ENCODE measurements around the gene MPP3.

Gene MPP3

GRCh38 chr17:43779145-43780125 is 53.5 kb downstream of the MPP3 start:
- FAIRE-seq (no peak), DNase-seq (ENCODE audit: extremely low spot score, insufficient read length, low read depth) (no peak)

DNA sequence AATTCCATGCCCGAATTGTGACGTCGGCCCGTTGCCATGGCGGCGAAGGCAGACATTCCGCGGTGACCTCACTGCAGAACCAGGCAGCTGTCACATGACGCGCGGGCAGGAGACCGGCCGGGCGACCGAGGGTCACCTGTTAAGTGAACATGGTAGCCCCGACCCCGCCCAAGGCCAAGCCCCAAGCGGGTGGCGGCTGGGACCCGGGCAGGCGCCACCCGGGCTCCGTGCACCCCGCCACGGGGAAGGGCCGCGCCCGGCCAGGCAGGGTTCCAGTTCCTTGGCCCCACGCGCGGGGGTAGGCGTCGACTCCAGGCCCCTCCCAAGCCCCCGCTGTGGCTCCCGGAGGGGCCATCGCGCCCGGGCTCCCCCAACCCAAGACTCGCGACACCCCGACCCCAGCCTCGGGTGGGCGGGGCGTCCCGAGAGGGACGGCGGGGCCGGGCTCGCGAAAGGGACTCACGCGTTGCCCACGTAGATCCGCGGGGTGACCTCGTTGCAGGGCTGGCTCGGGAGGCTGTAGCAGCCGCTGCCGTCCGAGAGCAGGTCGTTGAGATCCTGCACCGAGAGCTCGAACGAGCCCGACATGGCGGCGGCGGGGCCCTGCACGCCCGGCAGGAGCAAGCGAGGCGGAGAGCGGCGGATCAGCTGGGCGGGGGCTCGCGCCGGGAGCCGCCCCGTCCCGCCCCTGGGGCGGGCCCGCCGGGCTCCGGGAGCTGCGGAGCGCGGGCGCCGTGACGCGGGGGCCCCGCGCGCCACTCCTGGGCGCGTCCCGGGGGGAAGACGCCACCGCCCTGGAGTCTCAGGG is 54.4 kb downstream of the MPP3 start, which contains the start of gene DUSP3:
Gene DUSP3 (minus strand): TSS at position 641 of the 808 bp plus-strand sequence. CDS start 53 bp downstream, at position 588.
- FAIRE-seq, result peak; percentile 67
- peak; percentile 77 for DNase-seq (ENCODE audit: extremely low spot score, insufficient read length, low read depth)

GRCh38 chr17:43774304-43775250 is 58.4 kb downstream of the MPP3 start:
- FAIRE-seq, result no peak

DNA sequence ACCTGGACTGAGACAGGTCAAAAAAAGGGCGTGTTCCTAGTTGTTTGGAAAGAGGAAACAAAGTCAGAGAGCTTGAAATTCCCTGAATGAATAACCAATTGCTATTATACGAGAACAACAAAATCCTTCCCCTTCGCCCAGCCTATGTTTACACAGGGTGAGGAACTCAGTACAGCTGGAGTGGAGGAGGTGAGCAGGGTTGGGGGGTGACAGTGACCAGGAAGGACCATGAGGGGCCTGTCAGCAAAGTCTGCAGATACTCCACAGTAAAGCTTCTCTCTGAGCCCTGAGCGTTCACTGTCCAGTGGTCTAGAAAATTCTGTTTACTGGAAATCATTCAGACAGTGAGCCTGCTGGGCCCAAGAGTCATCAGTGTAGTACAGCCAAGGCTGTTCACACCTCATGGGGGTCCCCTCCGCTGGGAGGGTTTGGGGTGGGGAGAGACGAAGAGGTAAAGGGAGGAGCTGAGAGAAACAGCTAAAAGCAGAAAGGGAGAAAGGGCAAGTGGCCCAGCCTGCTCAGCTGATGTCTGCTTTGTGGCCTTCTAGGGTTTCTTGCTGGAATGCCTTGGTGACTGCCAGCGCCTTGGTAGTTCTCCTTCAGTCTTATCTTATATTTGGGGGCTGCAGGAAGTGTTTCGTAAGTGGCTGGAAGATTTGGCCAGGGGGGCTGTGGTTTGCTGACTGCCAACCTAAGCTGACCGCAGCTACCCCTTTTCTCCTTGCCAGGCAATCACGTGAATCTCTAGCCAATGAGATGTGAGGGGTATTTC is 59.9 kb downstream of the MPP3 start:
- DNase-seq (ENCODE audit: extremely low spot score, insufficient read length, low read depth) (no peak), FAIRE-seq (peak; percentile 29)

More at GRCh38 chr17:43774304-43775250, 58.4 kb downstream of the MPP3 start:
- no peak for DNase-seq (ENCODE audit: extremely low spot score, insufficient read length, low read depth)

GRCh38 chr17:43771463-43771862 is 61.5 kb downstream of the MPP3 start:
- no peak for FAIRE-seq
- no peak for DNase-seq (ENCODE audit: extremely low spot score, insufficient read length, low read depth)

- FAIRE-seq (no peak), DNase-seq (ENCODE audit: extremely low spot score, insufficient read length, low read depth) (no peak)
Observed at GRCh38 chr17:43770957-43771356, 62.0 kb downstream of the MPP3 start.

GRCh38 chr17:43769859-43770258 is 63.1 kb downstream of the MPP3 start:
- no peak for DNase-seq (ENCODE audit: extremely low spot score, insufficient read length, low read depth)
- FAIRE-seq, result no peak

DNA sequence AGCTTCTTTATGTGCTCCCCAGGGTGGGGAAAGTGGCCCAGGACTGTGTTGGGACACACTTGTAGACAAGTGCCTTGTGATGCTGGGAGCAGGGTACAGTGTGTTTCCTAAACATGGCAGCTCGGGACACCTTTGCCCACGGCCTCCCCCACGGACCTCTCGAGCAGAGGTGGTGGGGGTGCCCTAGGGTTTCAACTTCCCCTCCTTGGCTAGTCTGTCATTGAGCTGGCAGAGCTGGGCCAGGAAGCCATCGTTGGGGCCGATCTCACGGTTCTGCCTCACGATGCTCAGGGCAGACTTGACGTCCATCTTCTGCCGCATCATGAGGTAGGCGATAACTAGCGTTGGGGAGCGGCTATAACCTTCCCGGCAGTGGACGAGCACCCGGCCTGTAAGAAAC is 63.5 kb downstream of the MPP3 start:
- FAIRE-seq, result no peak
- DNase-seq (ENCODE audit: extremely low spot score, insufficient read length, low read depth), result no peak

DNA sequence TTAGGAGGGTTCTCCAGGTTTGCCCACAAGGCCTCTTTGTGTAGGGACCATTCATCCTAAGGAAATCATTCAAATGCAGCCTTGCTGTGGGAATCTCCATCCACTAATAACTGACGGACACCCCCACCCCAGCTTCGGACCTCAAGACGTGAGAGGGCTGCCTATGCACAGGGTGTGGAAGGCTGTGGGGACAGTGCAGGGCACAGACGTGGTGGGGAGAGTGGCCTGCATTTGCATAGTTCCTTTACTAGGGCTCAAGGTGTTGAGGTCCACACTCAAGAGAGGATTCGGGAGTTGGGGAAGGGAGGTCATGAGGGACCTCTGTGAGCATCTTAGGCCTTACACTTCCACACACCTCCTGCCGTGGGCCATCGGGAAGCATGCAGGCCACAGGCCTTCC is 64.0 kb downstream of the MPP3 start:
- no peak for DNase-seq (ENCODE audit: extremely low spot score, insufficient read length, low read depth)
- FAIRE-seq, result no peak

DNA sequence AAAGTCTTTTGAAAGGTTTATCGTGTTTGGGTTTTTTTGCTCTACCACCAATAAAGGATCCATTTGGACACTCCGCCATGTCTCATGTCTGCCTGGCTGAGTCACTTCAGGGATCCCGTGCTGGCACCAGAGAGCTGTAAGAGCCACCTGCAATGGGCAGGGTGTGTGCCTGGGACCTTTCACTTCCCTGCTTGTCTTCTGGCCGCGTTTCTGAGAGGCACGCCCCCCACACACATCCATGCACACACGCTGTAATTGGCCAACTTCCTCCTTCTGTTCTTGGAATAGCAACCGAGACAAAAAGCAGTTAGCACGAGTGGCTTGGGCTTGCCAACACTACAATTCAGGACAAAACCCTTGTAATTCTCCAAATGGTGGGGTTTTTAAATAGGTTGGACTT is 64.6 kb downstream of the MPP3 start:
- DNase-seq (ENCODE audit: extremely low spot score, insufficient read length, low read depth) (no peak), FAIRE-seq (peak; percentile 15)

DNA sequence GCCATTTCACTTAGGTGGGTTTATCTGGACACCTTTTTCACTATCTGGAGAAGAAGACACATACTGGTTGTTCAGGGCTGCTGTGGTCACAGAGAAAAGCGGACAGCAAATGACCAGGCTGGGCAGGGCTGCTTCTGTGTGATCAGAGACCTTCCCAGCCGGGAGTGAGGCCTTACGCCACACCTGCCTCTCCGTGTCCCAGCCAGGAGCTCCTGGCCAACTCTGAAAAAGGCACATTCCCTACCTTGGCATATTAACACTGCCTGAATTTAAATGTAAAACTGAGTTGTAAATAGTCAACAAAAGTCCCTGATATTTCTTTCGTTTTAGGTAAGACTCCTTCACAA is 65.3 kb downstream of the MPP3 start:
- FAIRE-seq, result no peak

GRCh38 chr17:43767053-43767712 is 65.8 kb downstream of the MPP3 start:
- no peak for DNase-seq (ENCODE audit: extremely low spot score, insufficient read length, low read depth)
- no peak for FAIRE-seq

More for the DNA sequence above, 65.3 kb downstream of the MPP3 start:
- DNase-seq (ENCODE audit: extremely low spot score, insufficient read length, low read depth), result no peak

DNA sequence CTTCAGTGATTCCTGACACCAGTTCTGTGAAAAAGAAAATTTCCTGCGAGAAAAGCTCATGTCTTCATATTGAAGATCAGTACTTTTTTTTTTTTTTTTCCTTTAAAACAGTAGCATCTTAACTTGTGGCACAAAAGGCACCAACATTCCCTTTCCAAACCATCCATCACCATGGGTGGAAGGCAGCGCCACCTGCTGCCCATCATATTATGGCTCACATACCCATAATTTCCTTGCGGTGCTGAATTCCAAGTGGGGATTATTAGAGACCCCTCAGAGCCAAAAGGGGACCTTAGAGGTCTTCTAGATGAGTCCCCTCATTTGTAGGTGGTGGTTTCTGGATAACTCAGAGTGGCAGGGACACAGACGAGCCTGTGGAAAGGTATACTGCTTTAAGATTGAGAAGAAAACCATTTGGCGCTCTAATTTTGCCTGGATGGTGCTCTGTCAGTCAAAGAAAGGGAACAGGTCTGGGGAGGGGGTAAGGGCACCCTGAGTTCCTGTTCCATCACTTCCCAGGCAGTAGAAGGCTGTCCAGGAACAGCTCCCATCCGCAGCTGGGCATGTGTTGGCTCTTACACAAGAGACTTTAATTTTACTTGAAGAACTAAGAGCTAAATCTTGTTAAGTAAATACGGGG is 66.4 kb downstream of the MPP3 start:
- FAIRE-seq, result peak; percentile 47
- no peak for DNase-seq (ENCODE audit: extremely low spot score, insufficient read length, low read depth)

DNA sequence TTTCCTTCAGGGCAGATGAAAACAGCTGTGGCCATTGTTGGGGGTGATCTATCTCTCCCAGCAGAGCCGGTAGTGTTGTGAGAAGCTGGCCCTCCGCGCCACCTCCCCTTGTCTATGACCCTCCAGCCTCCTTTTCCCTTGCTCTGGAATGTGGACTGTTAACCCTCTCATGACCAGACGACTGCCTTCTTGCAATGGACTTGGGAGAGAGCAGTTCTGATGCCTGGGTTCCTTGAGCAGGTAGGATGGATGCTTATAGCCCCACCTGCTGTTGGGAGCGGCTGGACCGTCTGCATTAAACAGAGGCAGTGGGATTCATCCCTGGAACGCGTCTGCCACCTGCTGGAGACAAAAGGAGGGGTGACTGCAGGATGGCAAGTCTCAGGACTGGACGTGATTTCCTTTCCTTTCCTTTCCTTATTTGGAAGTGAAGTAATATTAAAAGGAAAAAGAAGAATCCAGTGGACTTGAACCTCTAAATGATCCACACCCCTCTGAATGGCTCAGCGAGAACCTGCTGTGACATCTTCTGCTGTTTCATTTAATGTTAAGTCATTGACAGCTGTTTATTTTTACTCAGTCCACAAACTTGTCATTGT is 72.6 kb downstream of the MPP3 start:
- peak; percentile 81 for DNase-seq (ENCODE audit: extremely low spot score, insufficient read length, low read depth)
- FAIRE-seq, result peak; percentile 99

DNA sequence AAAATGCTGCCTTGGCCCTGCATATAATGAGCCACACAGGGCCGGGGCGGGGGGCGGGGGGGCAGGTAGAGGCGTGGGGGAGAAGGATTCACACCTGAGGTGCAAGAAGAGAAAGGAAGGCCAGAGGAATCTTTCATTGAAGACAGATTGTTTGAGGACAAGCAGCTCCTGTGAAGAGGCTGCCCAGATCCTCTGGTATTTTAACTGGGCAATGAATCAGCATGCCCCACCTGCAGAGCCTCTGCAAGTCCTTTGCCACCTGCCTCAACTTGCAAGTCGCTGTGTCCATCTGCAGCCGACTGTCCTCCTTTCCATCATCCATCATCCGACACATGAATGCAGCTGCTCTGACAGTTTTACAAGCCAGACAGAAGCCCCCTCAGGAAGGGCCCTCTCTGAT is 73.1 kb downstream of the MPP3 start:
- no peak for DNase-seq (ENCODE audit: extremely low spot score, insufficient read length, low read depth)
- no peak for FAIRE-seq

DNA sequence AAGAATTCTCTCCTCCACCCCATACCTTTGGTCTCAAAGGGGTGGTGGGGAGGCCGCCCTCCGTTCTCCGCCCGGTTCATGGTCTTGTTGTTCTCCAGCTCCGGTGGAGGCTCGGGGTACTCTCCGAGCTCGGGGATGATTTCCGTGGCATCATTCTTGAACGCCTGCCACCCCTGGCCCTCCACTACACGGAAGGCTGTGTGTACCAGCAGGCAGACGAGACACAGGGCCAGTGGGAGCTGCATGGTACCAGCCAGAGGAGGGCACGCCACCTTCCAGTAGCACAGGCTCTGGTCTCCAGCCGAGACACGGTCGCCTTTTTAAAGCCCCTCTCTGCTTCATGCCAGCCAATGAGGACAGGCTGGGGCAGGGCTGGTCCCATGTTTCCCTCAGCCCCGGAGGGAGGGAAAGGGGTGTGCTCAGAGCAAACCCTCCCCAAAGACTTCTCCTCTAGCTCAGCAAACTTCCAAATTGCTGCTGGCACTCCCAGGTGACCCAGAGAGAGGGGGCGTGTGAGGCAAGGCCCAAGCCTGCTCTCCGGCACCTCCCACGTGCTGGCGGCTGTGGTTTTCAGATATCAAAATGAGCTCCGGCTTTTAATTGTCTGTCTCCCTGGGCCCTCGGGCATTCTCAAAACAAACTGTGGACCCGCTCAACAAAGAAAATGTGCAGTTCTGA is 74.3 kb downstream of the MPP3 start, which contains the start of gene SOST:
Gene SOST (minus strand): TSS at position 295 of the 678 bp plus-strand sequence. CDS start 50 bp downstream, at position 245.
- DNase-seq (ENCODE audit: extremely low spot score, insufficient read length, low read depth) (no peak), FAIRE-seq (no peak)

DNA sequence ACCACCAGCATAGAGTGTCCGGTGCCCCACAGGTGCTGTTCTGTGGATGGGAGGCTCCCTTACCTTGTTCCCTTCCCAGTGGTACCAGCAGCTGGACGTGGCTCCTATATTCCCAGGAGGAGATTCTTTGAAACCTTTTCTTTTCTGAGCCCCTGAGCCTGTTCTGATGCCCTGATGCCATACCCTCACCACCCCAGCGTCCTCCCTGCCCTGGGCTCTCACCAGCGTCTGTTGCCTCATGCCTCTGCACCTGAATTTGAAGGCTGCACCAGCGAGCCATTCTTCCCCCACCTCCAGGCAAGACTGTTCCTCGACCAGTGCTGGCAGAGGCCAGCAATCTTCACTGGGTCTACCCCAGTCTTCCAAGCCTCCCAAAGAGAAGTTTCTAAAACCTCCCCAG is 74.9 kb downstream of the MPP3 start:
- no peak for FAIRE-seq

More for the DNA sequence above, 74.9 kb downstream of the MPP3 start:
- no peak for DNase-seq (ENCODE audit: extremely low spot score, insufficient read length, low read depth)
